SU-DHL-6 (cell line): ENCODE measurements around the gene NCR3LG1.

Source experiments
- H2AFZ ChIP-seq: fragments of 200-600 bp; sonication (generic); 2 replicates; pipeline ENCODE4 v1.6.1; 2014; ENCODE audit warnings: low read depth, mild to moderate bottlenecking, moderate library complexity, mixed read lengths, antibody characterized with exemption, low read length; ENCODE audit not compliant: severe bottlenecking
- H3F3A ChIP-seq: fragments of 200-600 bp; shearing (Covaris generic); 2 replicates; pipeline ENCODE4 v1.6.0; 2016; ENCODE audit warnings: antibody characterized with exemption, mild to moderate bottlenecking; ENCODE audit not compliant: insufficient read depth
- H3K27ac ChIP-seq: fragments of 200-600 bp; sonication (generic); 2 replicates; pipeline ENCODE4 v1.5.1; 2016; ENCODE audit warnings: low read depth, mild to moderate bottlenecking, low read length, moderate library complexity, mixed read lengths
- H3K27me3 ChIP-seq: fragments of 200-600 bp; sonication (generic), shearing (Covaris generic); 2 replicates; pipeline ENCODE4 v1.6.0; 2014; ENCODE audit warnings: mild to moderate bottlenecking, low read length
- H3K36me3 ChIP-seq: fragments of 200-600 bp; sonication (generic); 2 replicates; pipeline ENCODE4 v1.6.1; 2014; ENCODE audit warnings: mild to moderate bottlenecking, low read length, mixed read lengths
- H3K4me2 ChIP-seq: fragments of 300-600, 200-600 bp; shearing (Covaris generic), sonication (generic); 2 replicates; pipeline ENCODE4 v1.6.0; 2014; ENCODE audit warnings: low read length, low read depth, mild to moderate bottlenecking; ENCODE audit not compliant: poor library complexity, severe bottlenecking
- H3K4me3 ChIP-seq: fragments of 200-600 bp; sonication (generic); 2 replicates; pipeline ENCODE4 v1.5.1; 2014; ENCODE audit warnings: antibody characterized with exemption, low read length, mild to moderate bottlenecking, mixed read lengths; ENCODE audit not compliant: insufficient read depth, poor library complexity, severe bottlenecking
- H3K79me2 ChIP-seq: fragments of 200-600 bp; sonication (generic); 2 replicates; pipeline ENCODE4 v1.6.1; 2014; ENCODE audit warnings: mild to moderate bottlenecking, low read length, moderate library complexity; ENCODE audit not compliant: insufficient read depth
- H3K9ac ChIP-seq: fragments of 200-600 bp; sonication (generic); 2 replicates; pipeline ENCODE4 v1.7.0; 2014; ENCODE audit warnings: mild to moderate bottlenecking, low read length
- H3K9me2 ChIP-seq: fragments of 200-600 bp; sonication (generic); replicated peaks from 2 replicates; pipeline ENCODE4 v1.6.1; 2014; ENCODE audit warnings: low read length; ENCODE audit not compliant: insufficient read depth
- H3K9me3 ChIP-seq: fragments of 200-600 bp; sonication (generic); 2 replicates; pipeline ENCODE4 v1.6.1; 2014; ENCODE audit warnings: low read length, mixed read lengths; ENCODE audit not compliant: insufficient read depth
- H4K20me1 ChIP-seq: fragments of 200-600 bp; sonication (generic); 2 replicates; pipeline ENCODE4 v1.6.1; 2014; ENCODE audit warnings: low read depth, mild to moderate bottlenecking, antibody characterized with exemption, low read length, moderate library complexity, mixed read lengths
- CTCF ChIP-seq: fragments of 200-600 bp; sonication (generic); IDR thresholded peaks from one replicate; pipeline ENCODE4 v1.5.1; 2017; ENCODE audit warnings: antibody characterized with exemption, mild to moderate bottlenecking, low read length, moderate library complexity; ENCODE audit not compliant: insufficient read depth, poor library complexity, severe bottlenecking
- EZH2phosphoT487 ChIP-seq: fragments of 200-600 bp; sonication (generic), shearing (Covaris generic); conservative IDR thresholded peaks from 2 replicates; pipeline ENCODE4 v1.6.1; 2018; ENCODE audit warnings: mild to moderate bottlenecking, antibody characterized with exemption, low read length, moderate library complexity, mixed read lengths

Gene NCR3LG1

GRCh38 chr11:17352950-17353820 is 1.6 kb downstream of the NCR3LG1 start:
- Histone ChIP-seq H3K27ac (peak overlapping the region; percentile 89), H2AFZ (peak overlapping the region; percentile 70), H3K79me2 (peaks cover 53% of the 10 kb centered on the region), H3K4me3 (peak overlapping the region; percentile 79), H3K4me2 (peak overlapping the region; percentile 77), H3K9me3 (no peaks in the 10 kb centered on the region), H4K20me1 (peaks cover 7% of the 10 kb centered on the region; the same call in 1 of the 2 replicates), H3K9me2 (no peaks in the 10 kb centered on the region), H3F3A (peaks cover 38% of the 10 kb centered on the region), H3K27me3 (no peaks in the 10 kb centered on the region), H3K9ac (peak overlapping the region; percentile 76), H3K36me3 (peaks cover 17% of the 10 kb centered on the region)
- no peak for TF ChIP-seq EZH2phosphoT487
- no peak for TF ChIP-seq CTCF

GRCh38 chr11:17353821-17354600 is 2.4 kb downstream of the NCR3LG1 start:
- H3K4me2 ChIP-seq = peak overlapping the region; percentile 77
- no peaks in the 10 kb centered on the region for H3K27me3 ChIP-seq
- H3K9me3 ChIP-seq = no peaks in the 10 kb centered on the region
- peaks cover 62% of the 10 kb centered on the region for H3K79me2 ChIP-seq
- peaks cover 38% of the 10 kb centered on the region for H3F3A ChIP-seq
- peaks cover 12% of the 10 kb centered on the region; the same call in 1 of the 2 replicates for H4K20me1 ChIP-seq
- peak overlapping the region; percentile 70 for H2AFZ ChIP-seq
- no peak for TF ChIP-seq EZH2phosphoT487
- TF ChIP-seq CTCF = no peak
- peak overlapping the region; percentile 79 for H3K4me3 ChIP-seq
- H3K9ac ChIP-seq = peak overlapping the region; percentile 76
- H3K36me3 ChIP-seq = peaks cover 25% of the 10 kb centered on the region
- H3K9me2 ChIP-seq = no peaks in the 10 kb centered on the region
- peak overlapping the region; percentile 89 for H3K27ac ChIP-seq

GRCh38 chr11:17354601-17354991 is 3.0 kb downstream of the NCR3LG1 start:
- H3K9me3 ChIP-seq = no peaks in the 10 kb centered on the region
- H3K9ac ChIP-seq = peak overlapping the region; percentile 76
- peaks cover 29% of the 10 kb centered on the region for H3K36me3 ChIP-seq
- H4K20me1 ChIP-seq = peaks cover 12% of the 10 kb centered on the region; the same call in 1 of the 2 replicates
- H3F3A ChIP-seq = peaks cover 34% of the 10 kb centered on the region
- H3K27ac ChIP-seq = peak overlapping the region; percentile 89
- peak overlapping the region; percentile 79 for H3K4me3 ChIP-seq
- H3K9me2 ChIP-seq = no peaks in the 10 kb centered on the region
- no peak overlapping the region for H2AFZ ChIP-seq
- TF ChIP-seq CTCF (peak; percentile 94), EZH2phosphoT487 (no peak)
- H3K79me2 ChIP-seq = peaks cover 68% of the 10 kb centered on the region
- no peaks in the 10 kb centered on the region for H3K27me3 ChIP-seq
- H3K4me2 ChIP-seq = peak overlapping the region; percentile 77
